Measurements from ENCODE around the gene CHD2.

DNA sequence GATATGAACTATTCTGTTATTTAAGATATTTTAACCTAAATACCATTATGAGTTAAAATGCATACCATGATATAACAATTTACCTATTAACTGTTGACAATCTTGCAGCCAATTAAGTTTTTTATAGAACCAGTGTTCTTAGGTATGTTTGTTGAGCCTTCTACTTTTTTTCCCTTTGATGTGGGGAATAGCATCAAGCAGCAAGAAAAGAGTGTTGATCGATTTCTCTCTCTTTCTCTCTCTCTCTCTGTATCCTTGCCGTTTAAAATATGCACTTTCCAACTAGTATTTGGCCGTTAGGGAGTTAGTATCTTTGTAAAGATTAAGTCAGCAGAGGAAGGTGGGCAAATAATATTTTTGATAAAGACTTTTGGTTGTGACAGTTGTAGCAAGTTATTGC, 5.9 kb downstream of the CHD2 start:
- TF ChIP-seq RCOR1 (conservative IDR thresholded peaks at IDR 0.05; ENCODE audit: low read depth, low read length) (no peak), CHD2 (IDR thresholded peaks at IDR 0.05; ENCODE audit: borderline replicate concordance, low read depth, low read length) (no peak), ZNF274 (IDR thresholded peaks at IDR 0.05; ENCODE audit: insufficient read depth, insufficient read length) (no peak), POLR2A (IDR thresholded peaks at IDR 0.05; ENCODE audit: low read depth, low read length) (no peak), YY1 (IDR thresholded peaks at IDR 0.05; ENCODE audit: low read depth, low read length) (no peak), CHD1 (IDR thresholded peaks at IDR 0.05; ENCODE audit: low read depth, low read length) (no peak), POLR2AphosphoS5 (IDR thresholded peaks at IDR 0.05; ENCODE audit: low read length) (no peak)
- TF ChIP-seq, protein P1, sequence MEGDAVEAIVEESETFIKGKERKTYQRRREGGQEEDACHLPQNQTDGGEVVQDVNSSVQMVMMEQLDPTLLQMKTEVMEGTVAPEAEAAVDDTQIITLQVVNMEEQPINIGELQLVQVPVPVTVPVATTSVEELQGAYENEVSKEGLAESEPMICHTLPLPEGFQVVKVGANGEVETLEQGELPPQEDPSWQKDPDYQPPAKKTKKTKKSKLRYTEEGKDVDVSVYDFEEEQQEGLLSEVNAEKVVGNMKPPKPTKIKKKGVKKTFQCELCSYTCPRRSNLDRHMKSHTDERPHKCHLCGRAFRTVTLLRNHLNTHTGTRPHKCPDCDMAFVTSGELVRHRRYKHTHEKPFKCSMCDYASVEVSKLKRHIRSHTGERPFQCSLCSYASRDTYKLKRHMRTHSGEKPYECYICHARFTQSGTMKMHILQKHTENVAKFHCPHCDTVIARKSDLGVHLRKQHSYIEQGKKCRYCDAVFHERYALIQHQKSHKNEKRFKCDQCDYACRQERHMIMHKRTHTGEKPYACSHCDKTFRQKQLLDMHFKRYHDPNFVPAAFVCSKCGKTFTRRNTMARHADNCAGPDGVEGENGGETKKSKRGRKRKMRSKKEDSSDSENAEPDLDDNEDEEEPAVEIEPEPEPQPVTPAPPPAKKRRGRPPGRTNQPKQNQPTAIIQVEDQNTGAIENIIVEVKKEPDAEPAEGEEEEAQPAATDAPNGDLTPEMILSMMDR (IDR thresholded peaks at IDR 0.05 in 2 of 3, conservative IDR thresholded peaks at IDR 0.05 in 1 of 3; ENCODE audit: control insufficient read depth in 2 of 3, extremely low read depth in 1 of 3, insufficient read depth in 1 of 3, low read depth in 3 of 3, low read length in 3 of 3): no peak
- TF ChIP-seq, protein P2, sequence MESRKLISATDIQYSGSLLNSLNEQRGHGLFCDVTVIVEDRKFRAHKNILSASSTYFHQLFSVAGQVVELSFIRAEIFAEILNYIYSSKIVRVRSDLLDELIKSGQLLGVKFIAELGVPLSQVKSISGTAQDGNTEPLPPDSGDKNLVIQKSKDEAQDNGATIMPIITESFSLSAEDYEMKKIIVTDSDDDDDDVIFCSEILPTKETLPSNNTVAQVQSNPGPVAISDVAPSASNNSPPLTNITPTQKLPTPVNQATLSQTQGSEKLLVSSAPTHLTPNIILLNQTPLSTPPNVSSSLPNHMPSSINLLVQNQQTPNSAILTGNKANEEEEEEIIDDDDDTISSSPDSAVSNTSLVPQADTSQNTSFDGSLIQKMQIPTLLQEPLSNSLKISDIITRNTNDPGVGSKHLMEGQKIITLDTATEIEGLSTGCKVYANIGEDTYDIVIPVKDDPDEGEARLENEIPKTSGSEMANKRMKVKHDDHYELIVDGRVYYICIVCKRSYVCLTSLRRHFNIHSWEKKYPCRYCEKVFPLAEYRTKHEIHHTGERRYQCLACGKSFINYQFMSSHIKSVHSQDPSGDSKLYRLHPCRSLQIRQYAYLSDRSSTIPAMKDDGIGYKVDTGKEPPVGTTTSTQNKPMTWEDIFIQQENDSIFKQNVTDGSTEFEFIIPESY (IDR thresholded peaks at IDR 0.05): no peak

Data from GM12878 (cell line).